ENCODE results near the gene PLD3.

The PLD3 gene

GRCh38 chr19:40322271-40322610 is 26.3 kb upstream of the PLD3 start:
- Histone ChIP-seq H3K4me2 (ENCODE audit: low read depth, low read length, poor library complexity, severe bottlenecking) (no peak overlapping the region), H3K9me3 (ENCODE audit: insufficient read depth, low read depth, low read length) (no peaks in the 10 kb centered on the region), H3K36me3 (ENCODE audit: insufficient read depth, low read length) (peaks cover 61% of the 10 kb centered on the region; the same call in 1 of the 2 replicates), H2AFZ (ENCODE audit: low read length) (no peak overlapping the region), H3K27me3 (ENCODE audit: insufficient read depth, low read length, poor library complexity, severe bottlenecking) (no peaks in the 10 kb centered on the region), H3K4me1 (ENCODE audit: insufficient read depth, low read length, poor library complexity, severe bottlenecking) (no peaks in the 10 kb centered on the region), H3F3A (ENCODE audit: low read depth) (no peaks in the 10 kb centered on the region), H3K79me2 (ENCODE audit: insufficient read depth, low read length) (no peaks in the 10 kb centered on the region), H3K9ac (ENCODE audit: low read depth, low read length, poor library complexity, severe bottlenecking) (no peak overlapping the region), H3K9me2 (replicated peaks; ENCODE audit: low read depth, low read length) (no peaks in the 10 kb centered on the region), H4K20me1 (ENCODE audit: insufficient read depth, low read length, poor library complexity, severe bottlenecking) (no peaks in the 10 kb centered on the region), H3K4me3 (ENCODE audit: low read length, poor library complexity, severe bottlenecking) (no peak overlapping the region)
- TF ChIP-seq EZH2phosphoT487 (IDR thresholded peaks at IDR 0.05; ENCODE audit: borderline replicate concordance), result no peak
- TF ChIP-seq, protein P1, sequence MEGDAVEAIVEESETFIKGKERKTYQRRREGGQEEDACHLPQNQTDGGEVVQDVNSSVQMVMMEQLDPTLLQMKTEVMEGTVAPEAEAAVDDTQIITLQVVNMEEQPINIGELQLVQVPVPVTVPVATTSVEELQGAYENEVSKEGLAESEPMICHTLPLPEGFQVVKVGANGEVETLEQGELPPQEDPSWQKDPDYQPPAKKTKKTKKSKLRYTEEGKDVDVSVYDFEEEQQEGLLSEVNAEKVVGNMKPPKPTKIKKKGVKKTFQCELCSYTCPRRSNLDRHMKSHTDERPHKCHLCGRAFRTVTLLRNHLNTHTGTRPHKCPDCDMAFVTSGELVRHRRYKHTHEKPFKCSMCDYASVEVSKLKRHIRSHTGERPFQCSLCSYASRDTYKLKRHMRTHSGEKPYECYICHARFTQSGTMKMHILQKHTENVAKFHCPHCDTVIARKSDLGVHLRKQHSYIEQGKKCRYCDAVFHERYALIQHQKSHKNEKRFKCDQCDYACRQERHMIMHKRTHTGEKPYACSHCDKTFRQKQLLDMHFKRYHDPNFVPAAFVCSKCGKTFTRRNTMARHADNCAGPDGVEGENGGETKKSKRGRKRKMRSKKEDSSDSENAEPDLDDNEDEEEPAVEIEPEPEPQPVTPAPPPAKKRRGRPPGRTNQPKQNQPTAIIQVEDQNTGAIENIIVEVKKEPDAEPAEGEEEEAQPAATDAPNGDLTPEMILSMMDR (conservative IDR thresholded peaks at IDR 0.05; ENCODE audit: low read length), result no peak

DNA sequence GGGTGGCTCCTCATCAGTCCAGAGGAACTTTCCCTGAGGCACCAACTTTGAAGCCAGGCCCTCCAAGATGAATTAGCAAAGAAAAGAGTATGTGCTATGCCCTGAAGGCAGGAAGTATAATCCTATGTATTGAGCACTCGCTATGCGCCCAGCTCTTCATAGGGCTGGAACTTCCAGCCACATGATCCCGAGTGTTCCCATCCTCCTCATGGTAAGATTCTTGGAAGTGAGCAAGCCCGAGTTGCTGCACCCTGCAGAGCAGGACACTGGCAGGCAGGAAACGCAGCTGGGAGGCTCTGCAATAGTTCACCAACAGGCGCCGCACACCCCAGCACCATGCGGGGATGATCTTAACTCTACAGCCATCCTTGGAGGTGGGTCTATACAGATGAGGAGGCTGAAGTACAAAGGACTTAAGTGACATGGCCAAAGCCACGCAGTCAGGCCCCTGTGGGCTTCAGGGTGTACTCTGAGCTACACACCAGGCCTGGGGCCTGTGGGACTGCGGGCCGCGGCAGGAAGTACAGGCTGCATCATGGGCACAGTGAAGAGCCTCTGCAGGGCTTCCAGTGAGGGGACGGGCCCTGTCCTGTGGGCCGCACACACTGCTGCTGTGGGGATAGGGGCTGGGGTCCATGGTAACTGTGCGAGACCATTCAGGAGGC is 25.4 kb upstream of the PLD3 start:
- Histone ChIP-seq H4K20me1 (ENCODE audit: insufficient read depth, low read length, poor library complexity, severe bottlenecking) (no peaks in the 10 kb centered on the region), H3K4me1 (ENCODE audit: insufficient read depth, low read length, poor library complexity, severe bottlenecking) (no peaks in the 10 kb centered on the region), H2AFZ (ENCODE audit: low read length) (no peak overlapping the region), H3K9me3 (ENCODE audit: insufficient read depth, low read depth, low read length) (no peaks in the 10 kb centered on the region), H3K36me3 (ENCODE audit: insufficient read depth, low read length) (peaks cover 69% of the 10 kb centered on the region; the same call in 1 of the 2 replicates), H3K79me2 (ENCODE audit: insufficient read depth, low read length) (no peaks in the 10 kb centered on the region), H3K4me2 (ENCODE audit: low read depth, low read length, poor library complexity, severe bottlenecking) (no peak overlapping the region), H3K9ac (ENCODE audit: low read depth, low read length, poor library complexity, severe bottlenecking) (no peak overlapping the region), H3F3A (ENCODE audit: low read depth) (no peaks in the 10 kb centered on the region), H3K27me3 (ENCODE audit: insufficient read depth, low read length, poor library complexity, severe bottlenecking) (no peaks in the 10 kb centered on the region), H3K4me3 (ENCODE audit: low read length, poor library complexity, severe bottlenecking) (no peak overlapping the region), H3K9me2 (replicated peaks; ENCODE audit: low read depth, low read length) (no peaks in the 10 kb centered on the region)
- TF ChIP-seq, protein P1 (conservative IDR thresholded peaks at IDR 0.05; ENCODE audit: low read length), result no peak
- TF ChIP-seq EZH2phosphoT487 (IDR thresholded peaks at IDR 0.05; ENCODE audit: borderline replicate concordance), result no peak

- no peaks in the 10 kb centered on the region for H3K79me2 ChIP-seq (ENCODE audit: insufficient read depth, low read length)
- H2AFZ ChIP-seq (ENCODE audit: low read length), result no peak overlapping the region
- no peak for TF ChIP-seq EZH2phosphoT487 (IDR thresholded peaks at IDR 0.05; ENCODE audit: borderline replicate concordance)
- TF ChIP-seq, protein P1 (conservative IDR thresholded peaks at IDR 0.05; ENCODE audit: low read length), result no peak
- no peaks in the 10 kb centered on the region for H3F3A ChIP-seq (ENCODE audit: low read depth)
- H3K4me1 ChIP-seq (ENCODE audit: insufficient read depth, low read length, poor library complexity, severe bottlenecking), result no peaks in the 10 kb centered on the region
- no peak overlapping the region for H3K4me3 ChIP-seq (ENCODE audit: low read length, poor library complexity, severe bottlenecking)
- no peak overlapping the region for H3K4me2 ChIP-seq (ENCODE audit: low read depth, low read length, poor library complexity, severe bottlenecking)
- H3K9me2 ChIP-seq (replicated peaks; ENCODE audit: low read depth, low read length), result no peaks in the 10 kb centered on the region
- H3K36me3 ChIP-seq (ENCODE audit: insufficient read depth, low read length), result peaks cover 76% of the 10 kb centered on the region; the same call in 1 of the 2 replicates
- no peak overlapping the region for H3K9ac ChIP-seq (ENCODE audit: low read depth, low read length, poor library complexity, severe bottlenecking)
- no peaks in the 10 kb centered on the region for H3K9me3 ChIP-seq (ENCODE audit: insufficient read depth, low read depth, low read length)
- H4K20me1 ChIP-seq (ENCODE audit: insufficient read depth, low read length, poor library complexity, severe bottlenecking), result no peaks in the 10 kb centered on the region
- no peaks in the 10 kb centered on the region for H3K27me3 ChIP-seq (ENCODE audit: insufficient read depth, low read length, poor library complexity, severe bottlenecking)
These were observed 24.8 kb upstream of the PLD3 start for GRCh38 chr19:40323705-40324104.

All from Loucy (cell line).